HG03097 (cell line): ENCODE measurements around the gene ZFAND2B.

ENCODE experiments used
- ATAC-seq: cut with Tn5 transposase; IDR thresholded peaks from one replicate; pipeline ENCODE4 v1.9.1; 2021; ENCODE audit not compliant: unreplicated experiment, low FRiP score

The ZFAND2B gene, protein sequence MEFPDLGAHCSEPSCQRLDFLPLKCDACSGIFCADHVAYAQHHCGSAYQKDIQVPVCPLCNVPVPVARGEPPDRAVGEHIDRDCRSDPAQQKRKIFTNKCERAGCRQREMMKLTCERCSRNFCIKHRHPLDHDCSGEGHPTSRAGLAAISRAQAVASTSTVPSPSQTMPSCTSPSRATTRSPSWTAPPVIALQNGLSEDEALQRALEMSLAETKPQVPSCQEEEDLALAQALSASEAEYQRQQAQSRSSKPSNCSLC

GRCh38 chr2:219206328-219207133 lies at the start of gene ZFAND2B:
ZFAND2B (plus strand) TSS chr2:219206782; CDS start chr2:219206988, 206 bp downstream.
- peak; percentile 93 for ATAC-seq

- ATAC-seq = no peak
Measured at GRCh38 chr2:219157396-219157795, 49.2 kb upstream of the ZFAND2B start.

GRCh38 chr2:219158025-219158424 lies 48.6 kb upstream of the ZFAND2B start:
- no peak for ATAC-seq

- ATAC-seq = no peak
Measured at GRCh38 chr2:219158586-219158985, 48.0 kb upstream of the ZFAND2B start.

GRCh38 chr2:219159771-219160185 lies 46.8 kb upstream of the ZFAND2B start:
- no peak for ATAC-seq

DNA sequence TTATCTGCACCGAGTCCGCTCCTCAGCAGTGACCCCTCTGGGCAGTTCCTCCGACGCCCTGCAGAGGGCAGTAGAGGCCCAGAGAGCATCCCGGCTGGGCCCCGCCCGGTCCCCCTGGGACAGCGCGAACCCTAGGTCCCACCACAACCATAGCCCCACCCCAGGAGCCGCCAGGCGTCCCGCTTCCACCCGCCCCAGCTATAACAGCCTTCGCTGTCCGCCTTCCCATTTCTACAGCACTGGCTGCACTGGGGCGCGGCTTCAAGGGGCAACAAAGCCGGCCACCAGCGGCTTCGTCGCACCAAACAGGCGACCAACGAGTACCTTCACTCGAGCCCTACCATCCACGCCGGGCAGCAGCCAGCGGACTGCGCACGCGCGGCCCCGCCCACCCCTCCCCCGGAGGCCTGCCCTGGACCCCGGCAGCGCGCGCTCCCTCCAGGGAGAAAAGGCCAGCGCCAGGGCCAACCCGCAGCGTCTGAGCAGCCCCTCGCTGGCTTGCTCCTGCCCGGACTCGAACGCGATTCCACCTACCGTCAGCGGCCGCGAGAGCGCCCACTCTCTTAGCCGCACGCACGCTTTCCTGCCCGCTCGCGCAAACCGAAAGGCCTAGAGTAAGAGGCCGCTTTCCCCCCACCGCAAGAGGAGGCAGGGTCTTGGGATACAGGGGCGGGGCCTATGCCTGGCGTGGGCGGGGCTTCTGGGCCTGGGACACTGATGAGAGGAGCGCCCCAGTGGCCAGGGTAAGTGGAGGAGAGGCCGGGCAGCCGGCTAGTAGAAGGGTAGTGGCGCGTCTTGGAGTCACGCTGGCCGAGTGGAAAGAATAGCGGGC lies 46.2 kb upstream of the ZFAND2B start, which contains the start of gene NHEJ1:
TSS of gene NHEJ1 (minus strand) at position 630 of the 832 bp plus-strand sequence. CDS start 2,453 bp downstream, outside the sequence.
- peak; percentile 88 for ATAC-seq

DNA sequence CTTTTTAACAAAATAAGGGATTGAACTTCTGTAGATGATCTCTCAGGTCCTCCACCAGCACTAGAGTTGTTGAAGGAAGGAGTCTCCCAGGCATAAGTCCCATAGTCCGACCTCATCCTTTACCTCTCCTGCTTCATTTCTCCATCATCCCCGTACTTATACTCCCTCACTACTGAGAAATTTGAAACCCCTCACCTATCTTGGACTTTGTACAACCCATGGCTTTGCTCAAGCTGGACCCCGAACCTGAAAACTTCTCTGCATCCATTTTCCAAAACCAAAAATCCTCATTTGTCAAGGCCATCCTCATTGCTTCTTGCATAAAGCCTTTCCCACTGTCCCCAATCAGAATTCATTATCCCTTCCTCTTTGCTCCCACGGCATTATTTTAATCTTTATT lies 45.5 kb upstream of the ZFAND2B start:
- no peak for ATAC-seq

DNA sequence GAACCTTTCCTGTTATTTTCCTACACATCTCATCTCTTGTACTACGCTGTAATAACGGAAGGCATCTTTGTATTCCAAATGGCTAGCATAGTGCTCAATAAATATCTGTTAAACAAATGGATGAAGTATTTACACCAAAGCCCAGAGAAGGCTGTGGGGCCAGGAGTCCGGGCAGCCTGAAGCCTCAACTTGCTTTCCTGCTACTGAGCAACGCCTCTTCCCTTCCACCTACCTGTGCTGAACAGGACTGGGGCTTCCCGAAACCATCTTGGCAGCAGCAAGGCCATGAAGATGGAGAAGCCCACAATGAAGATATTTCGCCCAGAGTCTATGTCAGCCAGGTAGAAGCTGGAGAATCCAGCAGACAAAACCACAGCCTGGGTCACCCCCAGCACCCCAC lies 43.4 kb upstream of the ZFAND2B start:
- no peak for ATAC-seq

GRCh38 chr2:219165058-219165911 lies 41.3 kb upstream of the ZFAND2B start:
- ATAC-seq = no peak

DNA sequence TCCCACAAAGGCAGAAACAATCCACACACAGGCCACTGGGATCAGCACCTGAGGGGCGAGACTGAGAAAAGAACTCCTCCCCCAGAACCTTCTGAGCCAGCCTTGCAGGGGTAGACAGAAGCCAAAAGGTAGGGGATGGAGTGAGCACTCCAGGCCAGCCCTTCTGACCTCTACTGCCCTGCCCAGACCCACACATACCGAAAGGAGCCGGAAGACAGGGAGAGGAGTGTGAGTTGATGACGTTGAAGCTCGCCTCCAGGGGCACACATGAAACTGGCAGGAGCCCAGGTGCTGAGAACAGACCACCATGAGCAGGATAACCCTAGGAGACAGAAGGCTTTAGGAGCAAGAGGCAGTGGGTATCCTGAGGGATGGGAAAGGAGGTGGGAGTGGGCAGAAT lies 38.6 kb upstream of the ZFAND2B start:
- ATAC-seq = no peak

- no peak for ATAC-seq
Measured at GRCh38 chr2:219168526-219168925, 38.1 kb upstream of the ZFAND2B start.

GRCh38 chr2:219168932-219169331 lies 37.6 kb upstream of the ZFAND2B start:
- no peak for ATAC-seq

DNA sequence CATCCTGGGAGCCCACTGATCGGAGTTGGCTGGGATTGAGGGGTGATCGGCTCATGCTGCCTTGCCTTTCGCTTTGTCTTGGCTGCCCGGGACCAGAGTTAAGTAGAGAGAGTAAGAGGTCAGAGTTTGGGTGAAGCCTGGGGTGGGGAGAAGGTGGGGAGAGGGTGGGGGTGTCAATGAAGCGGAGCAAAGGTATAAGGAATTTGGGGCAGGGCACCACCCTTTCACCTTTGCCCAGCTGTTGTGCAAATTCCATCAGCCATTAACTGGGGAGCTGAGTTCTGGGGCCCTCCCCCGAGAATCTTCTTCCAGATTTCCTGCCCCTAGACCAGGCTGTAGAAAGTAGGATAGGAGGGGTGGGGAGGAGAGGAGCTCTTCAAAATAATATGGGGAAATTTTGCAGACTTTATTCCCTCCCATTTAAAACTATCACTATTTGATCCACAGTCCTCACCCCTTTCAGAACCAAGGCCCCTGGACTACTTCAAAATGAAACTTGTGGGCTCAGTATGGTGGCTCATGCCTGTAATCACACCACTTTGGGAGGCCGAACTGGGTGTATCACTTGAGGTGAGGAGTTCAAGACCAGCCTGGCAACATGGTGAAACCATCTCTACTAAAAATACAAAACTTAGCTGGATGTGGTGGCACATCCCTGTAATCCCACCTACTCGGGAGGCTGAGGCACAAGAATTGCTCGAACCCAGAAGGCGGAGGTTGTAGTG lies 36.5 kb upstream of the ZFAND2B start, which contains the start of gene SLC23A3:
TSS of gene SLC23A3 (minus strand) at position 100 of the 725 bp plus-strand sequence. CDS start at position 55, 45 bp downstream.
- ATAC-seq = no peak

DNA sequence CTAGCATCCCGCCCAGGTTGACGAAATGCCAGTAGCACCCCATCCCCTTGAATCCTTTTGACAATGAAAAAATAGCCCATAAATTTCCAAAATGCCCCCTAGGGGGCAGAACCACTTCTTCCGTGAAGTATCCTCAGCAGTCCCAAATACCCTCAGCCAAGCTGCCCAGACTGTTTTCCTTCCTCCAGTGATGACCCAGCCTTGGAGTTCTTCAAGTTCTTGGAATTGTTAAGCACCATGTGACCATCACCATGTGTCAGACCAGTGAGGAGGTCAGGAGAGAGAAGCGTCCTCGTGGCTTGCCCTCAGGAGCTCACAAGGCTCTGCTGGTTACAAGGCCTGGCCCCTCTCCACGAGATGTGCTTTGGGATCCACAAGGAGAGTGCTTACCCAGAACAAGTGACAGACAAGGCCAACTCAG lies 35.3 kb upstream of the ZFAND2B start:
- no peak for ATAC-seq

DNA sequence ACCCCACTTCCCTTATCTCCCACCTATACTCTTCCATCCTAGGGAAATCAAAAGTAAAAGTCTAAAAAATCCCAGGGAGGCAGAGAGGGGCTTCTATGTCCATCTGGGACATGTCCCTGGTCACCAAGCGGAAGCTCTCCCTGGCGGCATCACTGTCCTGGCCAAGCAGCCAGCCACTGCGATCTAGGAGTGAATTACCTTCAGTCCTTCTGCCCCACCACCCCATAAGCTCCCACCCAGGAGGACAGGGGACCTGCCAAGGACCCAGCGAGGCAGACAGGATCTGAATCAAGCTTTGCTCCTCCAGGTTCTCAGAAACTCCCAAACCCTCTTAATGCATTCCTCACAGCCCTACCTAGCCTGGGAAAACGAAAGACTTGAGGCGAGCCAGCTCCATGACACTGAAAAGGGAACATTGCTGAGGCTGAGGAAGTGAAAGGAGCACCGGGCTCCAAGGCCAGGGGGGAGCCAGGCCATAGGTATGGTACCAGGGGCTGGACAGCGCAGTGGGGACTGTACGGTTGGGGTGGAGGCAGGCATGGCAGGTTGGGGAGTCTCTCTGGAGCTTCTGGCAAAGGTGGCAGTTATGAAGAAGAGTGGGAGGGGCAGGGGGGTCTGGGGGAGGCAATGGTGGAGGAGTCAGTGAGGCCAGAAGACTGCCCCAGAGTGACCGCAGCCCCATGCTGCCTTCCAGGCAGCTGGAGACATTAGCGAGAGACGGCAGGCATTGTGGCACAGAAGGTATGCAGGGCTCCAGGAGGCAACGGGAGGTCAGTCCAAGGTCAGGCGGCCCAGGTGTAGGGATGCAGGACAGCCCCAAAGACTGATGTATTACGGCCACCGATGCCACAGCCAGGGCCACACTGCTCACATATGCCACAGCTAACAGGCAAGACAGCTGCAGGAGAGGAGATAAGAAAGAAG lies 34.1 kb upstream of the ZFAND2B start:
- no peak for ATAC-seq

DNA sequence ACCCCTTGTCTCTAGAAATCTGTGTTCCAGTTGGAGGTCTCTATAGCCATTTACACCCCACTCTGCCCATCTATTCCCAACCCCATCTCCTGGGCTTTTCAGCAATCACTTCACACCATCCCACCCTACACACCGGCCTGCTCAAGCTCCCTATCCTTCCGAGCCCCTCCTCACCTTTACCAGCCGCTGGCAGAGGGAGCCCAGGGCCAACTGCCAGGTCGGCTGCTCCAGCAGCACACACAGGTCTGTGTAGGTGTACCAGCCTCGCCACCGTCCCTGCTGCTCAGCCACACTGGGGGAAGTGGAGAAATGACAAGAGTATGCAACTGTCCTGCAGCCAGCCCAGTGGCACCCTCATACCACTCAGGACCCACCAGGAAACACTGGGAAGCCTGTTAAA lies 33.4 kb upstream of the ZFAND2B start:
- no peak for ATAC-seq

GRCh38 chr2:219174146-219174545 lies 32.4 kb upstream of the ZFAND2B start:
- ATAC-seq = no peak

DNA sequence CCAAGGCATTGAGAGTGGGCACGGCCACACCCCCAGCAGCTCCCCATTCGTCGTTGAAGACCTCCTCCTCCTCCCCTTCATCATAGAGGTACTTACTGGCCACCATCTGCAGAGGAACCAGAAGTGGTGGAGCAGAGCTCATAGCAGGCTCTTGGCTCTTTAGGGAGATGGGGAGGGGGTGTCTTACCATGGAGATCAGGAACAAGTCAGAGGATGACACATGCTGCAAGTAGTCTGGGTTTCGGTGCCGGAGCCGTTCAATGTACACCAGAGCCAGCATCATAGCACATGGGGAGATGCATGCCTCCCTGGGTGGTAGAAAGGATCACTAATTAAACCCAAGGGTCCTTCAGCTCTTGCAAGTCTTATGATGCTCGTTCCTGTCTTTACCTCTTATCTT lies 31.8 kb upstream of the ZFAND2B start:
- ATAC-seq = no peak
